ENCODE results near the gene KATNAL1.

Gene KATNAL1

GRCh38 chr13:30332456-30333143 is 25.2 kb upstream of the KATNAL1 start:
- DNase-seq, result no peak

GRCh38 chr13:30331331-30331771 is 24.0 kb upstream of the KATNAL1 start:
- no peak for DNase-seq

- no peak for DNase-seq
These were observed 21.7 kb upstream of the KATNAL1 start for GRCh38 chr13:30329009-30329585.

GRCh38 chr13:30325668-30326067 is 18.3 kb upstream of the KATNAL1 start:
- DNase-seq, result no peak

GRCh38 chr13:30323524-30323923 is 16.2 kb upstream of the KATNAL1 start:
- DNase-seq, result no peak

- DNase-seq, result no peak
These were observed 15.1 kb upstream of the KATNAL1 start for GRCh38 chr13:30322428-30322827.

GRCh38 chr13:30321256-30321655 is 13.9 kb upstream of the KATNAL1 start:
- no peak for DNase-seq

GRCh38 chr13:30319655-30320054 is 12.3 kb upstream of the KATNAL1 start:
- no peak for DNase-seq

GRCh38 chr13:30319130-30319529 is 11.8 kb upstream of the KATNAL1 start:
- no peak for DNase-seq

- DNase-seq, result no peak
These were observed 10.7 kb upstream of the KATNAL1 start for GRCh38 chr13:30318026-30318425.

- no peak for DNase-seq
These were observed 7.2 kb upstream of the KATNAL1 start for GRCh38 chr13:30314562-30314961.

GRCh38 chr13:30314069-30314468 is 6.7 kb upstream of the KATNAL1 start:
- DNase-seq, result no peak

GRCh38 chr13:30313311-30313710 is 6.0 kb upstream of the KATNAL1 start:
- no peak for DNase-seq

GRCh38 chr13:30312904-30313303 is 5.6 kb upstream of the KATNAL1 start:
- DNase-seq, result no peak

GRCh38 chr13:30308548-30308947 is 1.2 kb upstream of the KATNAL1 start:
- no peak for DNase-seq

GRCh38 chr13:30307971-30308290 is 580 bp upstream of the KATNAL1 start:
- no peak for DNase-seq

- peak; percentile 90 to 91 for DNase-seq
These were observed 573 bp downstream of the KATNAL1 start for GRCh38 chr13:30306762-30307193.

- DNase-seq, result no peak
These were observed 1.8 kb downstream of the KATNAL1 start for GRCh38 chr13:30305456-30305970.

- no peak for DNase-seq
These were observed 4.1 kb downstream of the KATNAL1 start for GRCh38 chr13:30303269-30303668.

GRCh38 chr13:30301827-30302226 is 5.5 kb downstream of the KATNAL1 start:
- DNase-seq, result no peak

GRCh38 chr13:30300596-30300995 is 6.8 kb downstream of the KATNAL1 start:
- DNase-seq, result no peak

- no peak for DNase-seq
These were observed 7.6 kb downstream of the KATNAL1 start for GRCh38 chr13:30299786-30300185.

- no peak for DNase-seq
These were observed 12.2 kb downstream of the KATNAL1 start for GRCh38 chr13:30295116-30295515.

- DNase-seq, result no peak
These were observed 13.3 kb downstream of the KATNAL1 start for GRCh38 chr13:30294004-30294403.

GRCh38 chr13:30292325-30292724 is 15.0 kb downstream of the KATNAL1 start:
- DNase-seq, result no peak

Data from CD4-positive, alpha-beta T cell treated with Interleukin-1 beta for 1 hour (primary cell).